Smooth muscle cell (in vitro differentiated cells): ENCODE data around the gene RNF138. TPM values are rescaled to one million over a fixed set of nuclear protein-coding genes. Genes with fewer than 3 reads are reported as not detected.
"Not testable (repeated sequence)": the region's sequence is repeated elsewhere in the genome, so short reads cannot be mapped to it uniquely, and the experiment has no call there.

Experiments used
- DNase-seq: peaks from one replicate; lab custom pipeline; 2025; ENCODE audit not compliant: unreplicated experiment; lab: John Stamatoyannopoulos, UW
- H2AFZ ChIP-seq: fragments of 200-600 bp; sonication (generic); 2 replicates; pipeline ENCODE4 v1.6.0; 2016; ENCODE audit warnings: antibody characterized with exemption, low read depth, mild to moderate bottlenecking
- H3F3A ChIP-seq: fragments of 200-600 bp; sonication (generic); 2 replicates; pipeline ENCODE4 v1.6.0; 2017; ENCODE audit warnings: antibody characterized with exemption, low read depth
- H3K27ac ChIP-seq: fragments of 200-600 bp; sonication (generic); 2 replicates; pipeline ENCODE4 v1.5.1; 2016; ENCODE audit warnings: low read depth, mild to moderate bottlenecking
- H3K27me3 ChIP-seq: fragments of 200-600 bp; sonication (generic); 2 replicates; pipeline ENCODE4 v1.6.1; 2016; ENCODE audit warnings: low read depth, mild to moderate bottlenecking
- H3K36me3 ChIP-seq: fragments of 200-600 bp; sonication (generic); 2 replicates; pipeline ENCODE4 v1.5.1; 2016; ENCODE audit warnings: low read depth
- H3K4me1 ChIP-seq: fragments of 200-600 bp; sonication (generic); 2 replicates; pipeline ENCODE4 v1.5.1; 2016; ENCODE audit warnings: low read depth
- H3K4me2 ChIP-seq: fragments of 200-600 bp; sonication (generic); 2 replicates; pipeline ENCODE4 v1.6.0; 2016; ENCODE audit warnings: mild to moderate bottlenecking
- H3K4me3 ChIP-seq: fragments of 200-600 bp; sonication (generic); 2 replicates; pipeline ENCODE4 v1.5.1; 2016; ENCODE audit warnings: mild to moderate bottlenecking
- H3K79me2 ChIP-seq: fragments of 200-600 bp; sonication (generic); 2 replicates; pipeline ENCODE4 v1.6.0; 2016; ENCODE audit warnings: low read depth, mild to moderate bottlenecking
- H3K9ac ChIP-seq: fragments of 200-600 bp; sonication (generic); 2 replicates; pipeline ENCODE4 v1.6.0; 2016; ENCODE audit warnings: low read depth
- H3K9me3 ChIP-seq: fragments of 200-600 bp; sonication (generic); replicated peaks from 2 replicates; pipeline ENCODE4 v1.5.1; 2016; ENCODE audit warnings: low read depth
- H4K20me1 ChIP-seq: fragments of 200-600 bp; sonication (generic); 2 replicates; pipeline ENCODE4 v1.6.0; 2016; ENCODE audit warnings: low read depth
- WGBS: methylation state at CpG from one replicate; pipeline ENCODE4 v1.1.7; 2016; ENCODE audit warnings: low lambda C conversion rate; 5-methylcytosine and 5-hydroxymethylcytosine counted together
- polyA plus RNA-seq: library from polyadenylated mRNA; unstranded; fragments of >200 nt; fragmentation: Nextera tagmentation; extraction: Ambion mirVana; gene quantifications from 2 replicates; pipeline ENCODE4 v1.2.1, GENCODE V29; 2016
- total RNA-seq: library from RNA; depleted of rRNA; stranded (reverse); fragments of >200 nt; gene quantifications from 2 replicates; pipeline ENCODE4 v1.2.3, GENCODE V29; 2014
- TF ChIP-seq, protein P1 (sequence below): fragments of 200-600 bp; sonication (generic); IDR thresholded peaks from 2 replicates; pipeline ENCODE4 v1.5.1; 2017; ENCODE audit warnings: borderline replicate concordance, mild to moderate bottlenecking, antibody characterized with exemption; ENCODE audit not compliant: insufficient read depth, poor library complexity, severe bottlenecking

Gene RNF138
- total and polyA plus RNA-seq, 2 experiments from 2014 or later = 10.2 to 15.6 TPM

DNA sequence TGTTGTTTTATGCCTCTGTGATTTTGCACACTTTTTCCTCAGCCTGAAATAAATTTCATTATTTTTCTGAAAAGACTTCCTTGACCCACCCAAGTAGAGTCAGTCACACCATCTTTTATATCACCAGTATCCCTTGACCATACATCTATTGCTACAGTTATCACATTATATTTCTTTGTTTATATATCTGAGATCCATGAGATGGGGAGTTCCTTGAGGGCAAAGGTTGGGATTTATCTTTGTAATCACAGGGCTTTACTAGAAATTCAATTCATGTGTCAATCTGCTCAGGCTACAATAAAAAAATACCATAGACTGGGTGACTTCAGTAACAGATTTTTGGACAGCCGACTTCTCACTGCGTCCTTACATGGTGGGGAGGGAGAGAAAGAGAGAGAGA is 12.8 kb upstream of the RNF138 start:
- H3K9ac ChIP-seq = no peak overlapping the region
- no peaks in the 10 kb centered on the region for H3K27me3 ChIP-seq
- TF ChIP-seq, protein P1, sequence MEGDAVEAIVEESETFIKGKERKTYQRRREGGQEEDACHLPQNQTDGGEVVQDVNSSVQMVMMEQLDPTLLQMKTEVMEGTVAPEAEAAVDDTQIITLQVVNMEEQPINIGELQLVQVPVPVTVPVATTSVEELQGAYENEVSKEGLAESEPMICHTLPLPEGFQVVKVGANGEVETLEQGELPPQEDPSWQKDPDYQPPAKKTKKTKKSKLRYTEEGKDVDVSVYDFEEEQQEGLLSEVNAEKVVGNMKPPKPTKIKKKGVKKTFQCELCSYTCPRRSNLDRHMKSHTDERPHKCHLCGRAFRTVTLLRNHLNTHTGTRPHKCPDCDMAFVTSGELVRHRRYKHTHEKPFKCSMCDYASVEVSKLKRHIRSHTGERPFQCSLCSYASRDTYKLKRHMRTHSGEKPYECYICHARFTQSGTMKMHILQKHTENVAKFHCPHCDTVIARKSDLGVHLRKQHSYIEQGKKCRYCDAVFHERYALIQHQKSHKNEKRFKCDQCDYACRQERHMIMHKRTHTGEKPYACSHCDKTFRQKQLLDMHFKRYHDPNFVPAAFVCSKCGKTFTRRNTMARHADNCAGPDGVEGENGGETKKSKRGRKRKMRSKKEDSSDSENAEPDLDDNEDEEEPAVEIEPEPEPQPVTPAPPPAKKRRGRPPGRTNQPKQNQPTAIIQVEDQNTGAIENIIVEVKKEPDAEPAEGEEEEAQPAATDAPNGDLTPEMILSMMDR = no peak
- no peaks in the 10 kb centered on the region for H3K36me3 ChIP-seq
- DNase-seq = no peak
- H3K27ac ChIP-seq = no peak overlapping the region
- H3K9me3 ChIP-seq = no peaks in the 10 kb centered on the region
- H4K20me1 ChIP-seq = no peaks in the 10 kb centered on the region
- no peaks in the 10 kb centered on the region for H3K4me1 ChIP-seq
- no peak overlapping the region for H2AFZ ChIP-seq
- H3K4me2 ChIP-seq = no peak overlapping the region
- H3F3A ChIP-seq = no peaks in the 10 kb centered on the region
- no peak overlapping the region for H3K4me3 ChIP-seq
- H3K79me2 ChIP-seq = no peaks in the 10 kb centered on the region
- WGBS = 100% methylated on average over 2 of the region's 2 CpGs

- no peak overlapping the region for H3K4me3 ChIP-seq
- no peak overlapping the region for H2AFZ ChIP-seq
- H3K9ac ChIP-seq = no peak overlapping the region
- H3K4me1 ChIP-seq = no peaks in the 10 kb centered on the region
- no peaks in the 10 kb centered on the region for H3K27me3 ChIP-seq
- TF ChIP-seq, protein P1 = no peak
- no peaks in the 10 kb centered on the region for H3K79me2 ChIP-seq
- no peak overlapping the region for H3K27ac ChIP-seq
- WGBS = 50% methylated on average over 1 of the region's 1 CpG
- no peaks in the 10 kb centered on the region for H3F3A ChIP-seq
- H3K4me2 ChIP-seq = no peak overlapping the region
- H3K9me3 ChIP-seq = no peaks in the 10 kb centered on the region
- H4K20me1 ChIP-seq = no peaks in the 10 kb centered on the region
- DNase-seq = no peak
- H3K36me3 ChIP-seq = no peaks in the 10 kb centered on the region
Observed at GRCh38 chr18:32081881-32082280, 9.8 kb upstream of the RNF138 start.

- H3K9me3 ChIP-seq = no peaks in the 10 kb centered on the region
- DNase-seq = no peak
- H3K4me1 ChIP-seq = no peaks in the 10 kb centered on the region
- H4K20me1 ChIP-seq = no peaks in the 10 kb centered on the region
- H3K4me2 ChIP-seq = no peak overlapping the region
- H3K27me3 ChIP-seq = no peaks in the 10 kb centered on the region
- no peaks in the 10 kb centered on the region for H3K79me2 ChIP-seq
- no peak overlapping the region for H2AFZ ChIP-seq
- WGBS = 95% methylated on average over 8 of the region's 8 CpGs
- H3F3A ChIP-seq = no peaks in the 10 kb centered on the region
- no peak overlapping the region for H3K4me3 ChIP-seq
- no peak overlapping the region for H3K27ac ChIP-seq
- no peak overlapping the region for H3K9ac ChIP-seq
- H3K36me3 ChIP-seq = no peaks in the 10 kb centered on the region
- TF ChIP-seq, protein P1 = no peak
Observed at GRCh38 chr18:32083781-32084180, 7.9 kb upstream of the RNF138 start.

DNA sequence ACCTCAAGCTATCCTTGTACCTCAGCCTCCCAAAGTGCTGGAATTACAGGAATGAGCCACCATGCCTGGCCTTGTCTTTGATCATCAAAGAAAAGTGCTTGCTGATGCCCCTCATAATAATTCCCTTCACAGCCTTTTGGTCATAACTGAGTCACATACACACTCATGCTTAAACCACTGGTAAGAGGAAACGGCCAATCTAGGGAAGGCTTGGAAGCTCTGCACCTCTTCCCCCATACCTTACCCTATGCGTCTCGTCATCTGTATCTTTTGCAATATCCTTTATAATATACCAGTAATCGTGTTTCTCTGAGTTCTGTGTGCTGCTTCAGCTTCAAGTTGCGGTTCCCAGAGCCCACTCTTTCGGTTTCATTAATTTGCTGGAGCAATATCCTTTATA is 4.8 kb upstream of the RNF138 start:
- H3K4me3 ChIP-seq = no peak overlapping the region
- H3K27ac ChIP-seq = no peak overlapping the region
- DNase-seq = no peak
- 94% methylated on average over 6 of the region's 6 CpGs for WGBS
- H3K27me3 ChIP-seq = no peaks in the 10 kb centered on the region
- H3K79me2 ChIP-seq = no peaks in the 10 kb centered on the region
- no peaks in the 10 kb centered on the region for H3K9me3 ChIP-seq
- H3K9ac ChIP-seq = no peak overlapping the region
- H4K20me1 ChIP-seq = no peaks in the 10 kb centered on the region
- TF ChIP-seq, protein P1 = no peak
- H2AFZ ChIP-seq = no peak overlapping the region
- no peaks in the 10 kb centered on the region for H3F3A ChIP-seq
- no peaks in the 10 kb centered on the region for H3K36me3 ChIP-seq
- H3K4me1 ChIP-seq = peaks cover 4% of the 10 kb centered on the region
- no peak overlapping the region for H3K4me2 ChIP-seq

- WGBS = 98% methylated on average over 16 of the region's 16 CpGs
- not testable (repeated sequence) for H3K27ac ChIP-seq, H3F3A ChIP-seq, H2AFZ ChIP-seq, H3K4me1 ChIP-seq, DNase-seq, H3K36me3 ChIP-seq, H3K9ac ChIP-seq, H3K27me3 ChIP-seq, H3K4me2 ChIP-seq, H3K9me3 ChIP-seq, H3K4me3 ChIP-seq
- Histone ChIP-seq H3K79me2 (peaks cover 27% of the 10 kb centered on the region), H4K20me1 (peaks cover 20% of the 10 kb centered on the region)
Observed at GRCh38 chr18:32090831-32091230, 843 bp upstream of the RNF138 start.
